Kidney (tissue), 22 donors: ENCODE measurements around the gene NRCAM. TPM values are rescaled to one million over a fixed set of nuclear protein-coding genes. Genes with fewer than 3 reads are reported as not detected.
"Not testable (repeated sequence)": the region's sequence is repeated elsewhere in the genome, so short reads cannot be mapped to it uniquely, and the experiment has no call there.

Experiments
- DNase-seq, 5 donors: peaks; one replicate each; pipeline ENCODE4 v3.0.0-alpha.2; 2013 to 2020
- FAIRE-seq: peaks from 2 replicates; lab custom pipeline; 2012; peaks lifted over from hg19 to GRCh38; lab: Jason Lieb, UNC
- H3K27ac ChIP-seq, 2 donors: one replicate each; pipeline ENCODE4 v1.7.0; 2013; ENCODE audit warnings: low read depth in 2 of 2, low read length in 2 of 2, inconsistent platforms in 1 of 2
- H3K27me3 ChIP-seq: one replicate; pipeline ENCODE4 v1.7.1; 2013; ENCODE audit warnings: low read length, inconsistent platforms; ENCODE audit not compliant: control insufficient read depth, insufficient read depth
- H3K36me3 ChIP-seq, 3 donors: one replicate each; pipeline versions ENCODE4 v1.7.0 to v1.7.1; 2013; ENCODE audit warnings: low read length in 3 of 3, control low read depth in 1 of 3, inconsistent platforms in 1 of 3; ENCODE audit not compliant: insufficient read depth in 3 of 3, control insufficient read depth in 2 of 3
- H3K4me1 ChIP-seq, 3 donors: one replicate each; pipeline versions ENCODE4 v1.7.0 to v1.7.1; 2013; ENCODE audit warnings: low read length in 3 of 3, inconsistent platforms in 1 of 3, low read depth in 1 of 3; ENCODE audit not compliant: control insufficient read depth in 2 of 3, insufficient read depth in 2 of 3
- H3K4me3 ChIP-seq, 3 donors: one replicate each; pipeline versions ENCODE4 v1.7.0 to v1.8.1; 2013; ENCODE audit warnings: low read length in 3 of 3, control low read depth in 1 of 3, inconsistent platforms in 1 of 3
- H3K9ac ChIP-seq, 3 donors: one replicate each; pipeline versions ENCODE4 v1.7.0 to v1.7.1; 2013; ENCODE audit warnings: low read length in 3 of 3, control low read depth in 1 of 3, inconsistent platforms in 1 of 3
- H3K9me3 ChIP-seq, 3 donors: one replicate each; pipeline versions ENCODE4 v1.7.0 to v1.7.1; 2013; ENCODE audit warnings: low read length in 3 of 3, control low read depth in 1 of 3, inconsistent platforms in 1 of 3; ENCODE audit not compliant: control insufficient read depth in 2 of 3, insufficient read depth in 1 of 3
- CTCF ChIP-seq: IDR thresholded peaks from 3 replicates; pipeline ENCODE4 v1.5.1; 2012; ENCODE audit warnings: mild to moderate bottlenecking, moderate library complexity, borderline replicate concordance; ENCODE audit not compliant: insufficient read depth; ENCODE audit errors: extremely low read depth
- intact Hi-C: fragments of 100-400 bp; cut with DNase I; formaldehyde crosslinking; loops from one replicate; pipeline ENCODE4 v1.11.1; 2022
- long read RNA-seq, 10 donors: library from polyadenylated mRNA in 1 of 10; unstranded in 1 of 10; transcript quantifications; one replicate each; pipeline ENCODE4 v2.0.0 and lab custom pipeline, GENCODE V29; 2021 to 2026
- polyA plus RNA-seq: library from polyadenylated mRNA; stranded (reverse); fragments of 350-450 nt; fragmentation: Illumina TruSeq; extraction: RNeasy Lipid Tissue Mini Kit (QIAGEN cat#74804); gene quantifications from one replicate; pipeline ENCODE4 v1.2.3, GENCODE V29; 2014; ENCODE audit warnings: low read depth, low replicate concordance; ENCODE audit not compliant: insufficient read depth
- total RNA-seq: library from RNA; stranded (reverse); fragmentation: NEBNext Ultra II Directional; extraction: Animal tissue kit (Norgen Biotek cat#: 25700); gene quantifications from one replicate; pipeline ENCODE4 v1.2.1, GENCODE V29; 2021
- donor health status: control.
- donor health status: control.
- donor health status: control.
- donor health status: control.
- donor health status: control.
- donor health status: DM: yes; HTN: yes; CAD: no.
- donor health status: Normal renal cell carcinoma (clear cell type).

NRCAM gene
- 20.6 TPM for total RNA-seq
- 16.8 TPM for polyA plus RNA-seq
- long read RNA-seq, donor 1, full-length matches to known transcripts, result 1 of 1 reads
- long read RNA-seq, donor 1, partial matches to known transcripts, result 0 of 1 reads
- long read RNA-seq, donor 1, other reads (novel, unspliced or antisense), result 0 of 1 reads
- long read RNA-seq, donor 2, result 0 reads
- long read RNA-seq, donor 3, result 0 reads
- long read RNA-seq, donor 4, result 0 reads
- long read RNA-seq, donor 5, result 0 reads
- long read RNA-seq, donor 6, partial matches to known transcripts, result 0 of 1 reads
- long read RNA-seq, donor 6, other reads (novel, unspliced or antisense), result 0 of 1 reads
- long read RNA-seq, donor 7, partial matches to known transcripts, result 0 of 3 reads
- long read RNA-seq, donor 7, other reads (novel, unspliced or antisense), result 3 of 3 reads
- long read RNA-seq, donor 8, full-length matches to known transcripts, result 1 of 1 reads
- long read RNA-seq, donor 8, partial matches to known transcripts, result 0 of 1 reads
- long read RNA-seq, donor 8, other reads (novel, unspliced or antisense), result 0 of 1 reads
- long read RNA-seq, donor 9, result 0 reads
- long read RNA-seq, donor 10, result 0 reads

GRCh38 chr7:108455998-108456677, at the start of gene NRCAM:
TSS of gene NRCAM (minus strand) at chr7:108456436. CDS start at chr7:108240064, 216,372 bp downstream.
- intact Hi-C loops, result no loop called here
- peak within 1 kb of the TSS in 1 of 2 donors; percentile 2 for H3K27ac ChIP-seq
- H3K36me3 ChIP-seq, result no peaks in the 10 kb centered on the region
- peaks cover 11% of the 10 kb centered on the region for H3K27me3 ChIP-seq
- DNase-seq (peak; percentile 81 to 94 (median 91)), FAIRE-seq (no peak)
- H3K4me1 ChIP-seq, result peaks cover 0 to 11% (median 0%) of the 10 kb centered on the region in 3 donors
- no peaks in the 10 kb centered on the region for H3K9me3 ChIP-seq
- TF ChIP-seq CTCF, result no peak
- peak within 1 kb of the TSS; percentile 52 to 60 (median 53) for H3K4me3 ChIP-seq
- peak within 1 kb of the TSS in 1 of 3 donors; percentile 22 for H3K9ac ChIP-seq

GRCh38 chr7:108504576-108504975, 48.3 kb upstream of the NRCAM start:
- H3K9me3 ChIP-seq, H3K27me3 ChIP-seq, H3K4me3 ChIP-seq, DNase-seq, intact Hi-C loops, FAIRE-seq, H3K27ac ChIP-seq, H3K9ac ChIP-seq, H3K4me1 ChIP-seq: not testable (repeated sequence)
- H3K36me3 ChIP-seq, result peaks cover 0 to 13% (median 12%) of the 10 kb centered on the region in 3 donors

- no peak overlapping the region for H3K9ac ChIP-seq
- DNase-seq (no peak), FAIRE-seq (no peak)
- no peak overlapping the region for H3K4me3 ChIP-seq
- TF ChIP-seq CTCF, result no peak
- no peaks in the 10 kb centered on the region for H3K9me3 ChIP-seq
- H3K27ac ChIP-seq, result no peak overlapping the region
- H3K36me3 ChIP-seq, result peaks cover 0 to 13% (median 12%) of the 10 kb centered on the region in 3 donors
- no peaks in the 10 kb centered on the region for H3K4me1 ChIP-seq
- no peaks in the 10 kb centered on the region for H3K27me3 ChIP-seq
- intact Hi-C loops, result no loop called here
Measured at GRCh38 chr7:108503112-108504026, 47.1 kb upstream of the NRCAM start.
